GM19468 (cell line): ENCODE data around the gene ITPK1.
"Not testable (repeated sequence)": the region's sequence is repeated elsewhere in the genome, so short reads cannot be mapped to it uniquely, and the experiment has no call there.

Source experiments
- ATAC-seq: cut with Tn5 transposase; IDR thresholded peaks from one replicate; pipeline ENCODE4 v1.9.1; 2021; ENCODE audit warnings: mild to moderate bottlenecking, moderate library complexity, moderate number of reproducible peaks; ENCODE audit not compliant: unreplicated experiment; ENCODE audit errors: extremely low read depth

Gene ITPK1

GRCh38 chr14:93064411-93065271 lies 51.1 kb downstream of the ITPK1 start:
- no peak for ATAC-seq

GRCh38 chr14:93063393-93063792 lies 52.3 kb downstream of the ITPK1 start:
- no peak for ATAC-seq

GRCh38 chr14:93062890-93063289 lies 52.8 kb downstream of the ITPK1 start:
- no peak for ATAC-seq

- ATAC-seq, result not testable (repeated sequence)
Measured at GRCh38 chr14:93062013-93062412, 53.7 kb downstream of the ITPK1 start.

GRCh38 chr14:93061380-93062012 lies 54.2 kb downstream of the ITPK1 start:
- no peak for ATAC-seq

GRCh38 chr14:93060841-93061240 lies 54.9 kb downstream of the ITPK1 start:
- no peak for ATAC-seq

GRCh38 chr14:93059917-93060545 lies 55.7 kb downstream of the ITPK1 start:
- no peak for ATAC-seq

GRCh38 chr14:93059260-93059659 lies 56.5 kb downstream of the ITPK1 start:
- no peak for ATAC-seq

- no peak for ATAC-seq
Measured at GRCh38 chr14:93057586-93058280, 58.0 kb downstream of the ITPK1 start.

GRCh38 chr14:93056840-93057585 lies 58.7 kb downstream of the ITPK1 start:
- no peak for ATAC-seq

- ATAC-seq, result no peak
Measured at GRCh38 chr14:93056166-93056839, 59.4 kb downstream of the ITPK1 start.

GRCh38 chr14:93055651-93056115 lies 60.0 kb downstream of the ITPK1 start:
- no peak for ATAC-seq

- ATAC-seq, result no peak
Measured at GRCh38 chr14:93054876-93055275, 60.8 kb downstream of the ITPK1 start.

GRCh38 chr14:93054006-93054405 lies 61.7 kb downstream of the ITPK1 start:
- ATAC-seq, result no peak

GRCh38 chr14:93051600-93052546 lies 63.9 kb downstream of the ITPK1 start:
- no peak for ATAC-seq

GRCh38 chr14:93050761-93051160 lies 65.0 kb downstream of the ITPK1 start:
- no peak for ATAC-seq

GRCh38 chr14:93049867-93050331 lies 65.8 kb downstream of the ITPK1 start:
- ATAC-seq, result no peak

GRCh38 chr14:93049315-93049714 lies 66.4 kb downstream of the ITPK1 start:
- ATAC-seq, result no peak
